BLaER1 (cell line): Measurements from ENCODE around the gene OSBPL2.

ENCODE experiments used
- H3K27ac ChIP-seq: shearing (Covaris generic); formaldehyde crosslinking; 2 replicates; pipeline ENCODE4 v1.8.1; 2022
- H3K27me3 ChIP-seq: shearing (Covaris generic); formaldehyde crosslinking; 2 replicates; pipeline ENCODE4 v1.8.1; 2022
- H3K36me3 ChIP-seq: shearing (Covaris generic); formaldehyde crosslinking; 2 replicates; pipeline ENCODE4 v1.8.1; 2022
- H3K4me1 ChIP-seq: shearing (Covaris generic); formaldehyde crosslinking; 2 replicates; pipeline ENCODE4 v1.8.1; 2022
- H3K4me2 ChIP-seq: shearing (Covaris generic); formaldehyde crosslinking; 2 replicates; pipeline ENCODE4 v1.8.1; 2022
- H3K4me3 ChIP-seq: shearing (Covaris generic); formaldehyde crosslinking; 2 replicates; pipeline ENCODE4 v1.8.1; 2022
- H3K9ac ChIP-seq: shearing (Covaris generic); formaldehyde crosslinking; 2 replicates; pipeline ENCODE4 v1.8.1; 2022
- H3K9me3 ChIP-seq: shearing (Covaris generic); formaldehyde crosslinking; 2 replicates; pipeline ENCODE4 v1.8.1; 2022
- H4K20me1 ChIP-seq: shearing (Covaris generic); formaldehyde crosslinking; 2 replicates; pipeline ENCODE4 v1.8.1; 2022
- Cebpa-rat ChIP-seq: shearing (Covaris generic); IDR thresholded peaks from 2 replicates; pipeline ENCODE4 v1.8.1; 2022

The OSBPL2 gene

GRCh38 chr20:62332989-62333819 is 94.9 kb downstream of the OSBPL2 start:
- Histone ChIP-seq H3K9ac (no peak overlapping the region), H3K4me1 (peaks cover 46% of the 10 kb centered on the region), H3K4me3 (no peak overlapping the region), H3K27me3 (no peaks in the 10 kb centered on the region), H3K9me3 (no peaks in the 10 kb centered on the region), H3K4me2 (no peak overlapping the region), H4K20me1 (peaks cover 46% of the 10 kb centered on the region), H3K36me3 (peaks cover 59% of the 10 kb centered on the region), H3K27ac (no peak overlapping the region)
- no peak for TF ChIP-seq Cebpa-rat

- H3K27me3 ChIP-seq, result no peaks in the 10 kb centered on the region
- H3K36me3 ChIP-seq, result peaks cover 52% of the 10 kb centered on the region
- no peak overlapping the region for H3K4me3 ChIP-seq
- no peak overlapping the region for H3K27ac ChIP-seq
- no peak overlapping the region for H3K4me2 ChIP-seq
- H3K9ac ChIP-seq, result no peak overlapping the region
- no peaks in the 10 kb centered on the region for H3K9me3 ChIP-seq
- peaks cover 45% of the 10 kb centered on the region for H4K20me1 ChIP-seq
- peaks cover 48% of the 10 kb centered on the region for H3K4me1 ChIP-seq
- no peak for TF ChIP-seq Cebpa-rat
These were observed 95.7 kb downstream of the OSBPL2 start for GRCh38 chr20:62333820-62334595.

- Histone ChIP-seq H3K4me1 (peaks cover 56% of the 10 kb centered on the region), H3K4me2 (peak overlapping the region; percentile 0; the same call in 1 of the 2 replicates), H3K36me3 (peaks cover 43% of the 10 kb centered on the region), H3K9me3 (no peaks in the 10 kb centered on the region), H3K4me3 (no peak overlapping the region), H3K27me3 (no peaks in the 10 kb centered on the region), H4K20me1 (peaks cover 36% of the 10 kb centered on the region), H3K27ac (no peak overlapping the region), H3K9ac (no peak overlapping the region)
- no peak for TF ChIP-seq Cebpa-rat
These were observed 96.6 kb downstream of the OSBPL2 start for GRCh38 chr20:62334881-62335280.

- H3K36me3 ChIP-seq, result peaks cover 37% of the 10 kb centered on the region
These were observed 97.2 kb downstream of the OSBPL2 start for GRCh38 chr20:62335532-62335931.

GRCh38 chr20:62336329-62336728 is 98.0 kb downstream of the OSBPL2 start:
- no peak for TF ChIP-seq Cebpa-rat
- Histone ChIP-seq H3K4me2 (peak overlapping the region; percentile 94), H3K9ac (no peak overlapping the region), H3K27ac (no peak overlapping the region), H3K27me3 (no peaks in the 10 kb centered on the region), H3K4me1 (peaks cover 71% of the 10 kb centered on the region), H3K36me3 (peaks cover 33% of the 10 kb centered on the region), H3K9me3 (peaks cover 4% of the 10 kb centered on the region), H3K4me3 (no peak overlapping the region), H4K20me1 (peaks cover 36% of the 10 kb centered on the region)

More at GRCh38 chr20:62335532-62335931, 97.2 kb downstream of the OSBPL2 start:
- Histone ChIP-seq H3K4me1 (peaks cover 63% of the 10 kb centered on the region), H4K20me1 (peaks cover 36% of the 10 kb centered on the region), H3K4me3 (no peak overlapping the region), H3K9me3 (no peaks in the 10 kb centered on the region), H3K9ac (no peak overlapping the region), H3K27ac (no peak overlapping the region), H3K27me3 (no peaks in the 10 kb centered on the region), H3K4me2 (peak overlapping the region; percentile 94)
- no peak for TF ChIP-seq Cebpa-rat

GRCh38 chr20:62336775-62337557 is 98.6 kb downstream of the OSBPL2 start:
- Histone ChIP-seq H3K27me3 (no peaks in the 10 kb centered on the region), H3K4me2 (peak overlapping the region; percentile 94), H3K9me3 (peaks cover 6% of the 10 kb centered on the region), H3K36me3 (peaks cover 29% of the 10 kb centered on the region), H4K20me1 (peaks cover 36% of the 10 kb centered on the region), H3K4me1 (peaks cover 77% of the 10 kb centered on the region), H3K27ac (peak overlapping the region; percentile 64; the same call in 1 of the 2 replicates), H3K9ac (0 out of 2 replicates have a peak overlapping the region, but pooled peaks have one; percentile 31), H3K4me3 (peak overlapping the region; percentile 28)
- TF ChIP-seq Cebpa-rat, result no peak

GRCh38 chr20:62337558-62338293 is 99.4 kb downstream of the OSBPL2 start:
- H3K9ac ChIP-seq, result peak overlapping the region; percentile 31; the same call in 1 of the 2 replicates
- no peak for TF ChIP-seq Cebpa-rat
- peak overlapping the region; percentile 94 for H3K4me2 ChIP-seq
- H3K36me3 ChIP-seq, result peaks cover 21% of the 10 kb centered on the region
- H3K4me1 ChIP-seq, result peaks cover 78% of the 10 kb centered on the region
- H3K4me3 ChIP-seq, result peak overlapping the region; percentile 28
- peak overlapping the region; percentile 64 for H3K27ac ChIP-seq
- H3K27me3 ChIP-seq, result no peaks in the 10 kb centered on the region
- H4K20me1 ChIP-seq, result peaks cover 36% of the 10 kb centered on the region
- H3K9me3 ChIP-seq, result peaks cover 6% of the 10 kb centered on the region

- Histone ChIP-seq H3K27ac (peak overlapping the region; percentile 64), H3K4me2 (peak overlapping the region; percentile 94), H3K9ac (peak overlapping the region; percentile 23; the same call in 1 of the 2 replicates), H3K4me3 (peak overlapping the region; percentile 28; the same call in 1 of the 2 replicates), H4K20me1 (peaks cover 36% of the 10 kb centered on the region), H3K4me1 (peaks cover 84% of the 10 kb centered on the region), H3K27me3 (no peaks in the 10 kb centered on the region), H3K36me3 (peaks cover 16% of the 10 kb centered on the region), H3K9me3 (peaks cover 6% of the 10 kb centered on the region)
- TF ChIP-seq Cebpa-rat, result no peak
These were observed 99.9 kb downstream of the OSBPL2 start for GRCh38 chr20:62338294-62338620.

- TF ChIP-seq Cebpa-rat, result no peak
- Histone ChIP-seq H3K27me3 (no peaks in the 10 kb centered on the region), H3K9me3 (peaks cover 6% of the 10 kb centered on the region), H3K9ac (peak overlapping the region; percentile 65), H3K4me3 (peak overlapping the region; percentile 47), H3K27ac (peak overlapping the region; percentile 69; the same call in 1 of the 2 replicates), H3K4me1 (peaks cover 92% of the 10 kb centered on the region), H4K20me1 (peaks cover 36% of the 10 kb centered on the region), H3K36me3 (peaks cover 6% of the 10 kb centered on the region; the same call in 1 of the 2 replicates), H3K4me2 (peak overlapping the region; percentile 94)
These were observed 101.3 kb downstream of the OSBPL2 start for GRCh38 chr20:62339647-62340062.
